ENCODE results near the gene TANC1. TPM values are rescaled to one million over a fixed set of nuclear protein-coding genes. Genes with fewer than 3 reads are reported as not detected.

Gene TANC1
- total RNA-seq, 1 donor from 2014 or later = 56.2 TPM

DNA sequence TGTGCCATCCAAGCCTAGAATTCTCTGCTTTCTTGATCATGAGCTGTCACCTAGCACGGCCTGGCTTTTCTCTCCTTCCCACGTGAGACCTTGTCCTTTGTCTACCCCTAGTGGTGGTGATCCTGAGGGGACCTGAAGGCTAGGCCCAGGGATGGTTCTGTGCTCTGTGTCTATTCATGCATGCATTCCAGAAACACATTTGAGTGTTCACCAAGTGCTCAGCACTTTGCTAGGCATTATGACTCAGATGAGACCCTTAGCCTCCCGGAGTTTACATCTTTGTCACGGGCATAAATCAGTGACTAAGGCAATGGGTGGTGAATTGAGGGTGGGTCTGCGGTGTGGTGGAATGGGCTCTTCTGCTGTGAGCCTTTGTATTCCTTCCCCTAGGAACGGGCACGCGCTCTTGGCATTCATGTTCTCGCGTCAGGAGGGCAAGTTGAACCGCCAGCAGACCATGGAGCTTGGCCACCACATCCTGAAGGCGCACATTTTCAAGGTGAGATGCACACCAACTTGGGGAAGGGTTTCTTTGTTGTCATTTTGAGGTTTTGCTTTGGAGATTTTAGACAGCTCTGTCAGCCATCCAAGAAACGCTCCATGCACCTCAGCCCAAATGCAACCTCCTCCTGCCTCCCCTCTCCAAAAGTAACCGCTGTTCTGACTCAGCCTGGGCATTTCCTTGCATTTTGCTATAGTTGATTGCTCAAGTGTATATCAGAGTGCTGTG, 217.1 kb downstream of the TANC1 start:
- intact Hi-C loops (cut with DNase I) = no loop called here
- ATAC-seq (ENCODE audit: poor library complexity) (peak; percentile 59), DNase-seq (no peak)

DNA sequence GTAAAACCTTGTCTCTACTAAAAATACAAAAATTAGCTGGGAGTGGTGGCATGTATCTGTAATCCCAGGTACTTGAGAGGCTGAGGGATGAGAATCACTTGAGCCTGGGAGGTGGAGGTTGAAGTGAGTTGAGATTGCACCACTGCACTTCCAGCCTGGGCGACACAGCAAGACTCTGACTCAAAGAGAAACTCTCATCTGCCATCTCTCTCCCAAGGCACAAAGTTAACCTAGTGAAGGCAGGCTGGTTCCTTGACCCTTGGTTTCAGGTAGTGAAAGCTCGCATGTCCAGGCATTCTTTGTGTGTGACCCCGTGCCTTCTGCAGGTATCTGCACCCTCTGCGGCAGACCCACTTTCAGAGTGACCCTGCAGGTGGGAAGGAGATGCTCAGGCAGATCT, 218.0 kb downstream of the TANC1 start:
- ATAC-seq (ENCODE audit: poor library complexity) = no peak
- intact Hi-C loops (cut with DNase I) = no loop called here
- DNase-seq = no peak

DNA sequence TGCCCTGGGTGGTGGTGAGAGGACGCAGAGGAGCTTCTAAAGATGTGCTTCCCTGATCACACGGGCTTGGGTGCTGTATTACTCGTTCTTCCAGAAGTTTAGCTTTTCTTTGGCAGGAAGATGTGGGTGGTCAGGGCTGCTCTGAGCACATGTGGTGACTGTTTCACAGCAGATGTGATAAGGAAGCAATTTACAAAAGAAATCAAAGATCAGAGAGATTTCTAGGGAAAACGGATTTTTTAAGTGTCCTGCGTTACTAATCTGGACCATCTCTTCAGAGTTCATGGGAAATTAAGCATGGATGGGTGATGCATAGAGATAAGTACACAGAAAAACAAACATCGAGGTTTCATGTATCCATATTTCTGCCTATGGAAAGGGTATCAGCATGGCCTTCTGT, 218.7 kb downstream of the TANC1 start:
- no peak for DNase-seq
- intact Hi-C loops (cut with DNase I) = no loop called here
- no peak for ATAC-seq (ENCODE audit: poor library complexity)

DNA sequence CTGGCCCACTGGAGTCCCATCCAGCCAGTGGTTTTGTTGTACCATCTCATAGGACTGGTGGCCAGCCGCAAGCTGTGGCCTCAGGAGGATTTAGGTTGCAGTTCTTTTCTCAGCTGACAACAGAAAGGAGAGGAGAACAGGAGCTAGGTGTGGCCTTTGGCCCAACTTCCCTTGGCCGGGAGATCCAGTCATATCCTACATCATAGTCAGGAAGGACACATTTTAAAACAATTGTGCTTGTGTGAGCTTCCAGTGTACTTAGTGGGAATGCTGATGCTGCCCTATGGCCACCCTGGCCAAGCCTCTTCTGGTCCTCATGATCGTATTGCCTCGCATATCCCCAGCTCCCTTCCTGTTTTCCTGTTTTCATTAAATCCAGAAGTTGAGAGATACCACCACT, 220.0 kb downstream of the TANC1 start:
- DNase-seq (no peak), ATAC-seq (ENCODE audit: poor library complexity) (no peak)
- intact Hi-C loops (cut with DNase I) = no loop called here

DNA sequence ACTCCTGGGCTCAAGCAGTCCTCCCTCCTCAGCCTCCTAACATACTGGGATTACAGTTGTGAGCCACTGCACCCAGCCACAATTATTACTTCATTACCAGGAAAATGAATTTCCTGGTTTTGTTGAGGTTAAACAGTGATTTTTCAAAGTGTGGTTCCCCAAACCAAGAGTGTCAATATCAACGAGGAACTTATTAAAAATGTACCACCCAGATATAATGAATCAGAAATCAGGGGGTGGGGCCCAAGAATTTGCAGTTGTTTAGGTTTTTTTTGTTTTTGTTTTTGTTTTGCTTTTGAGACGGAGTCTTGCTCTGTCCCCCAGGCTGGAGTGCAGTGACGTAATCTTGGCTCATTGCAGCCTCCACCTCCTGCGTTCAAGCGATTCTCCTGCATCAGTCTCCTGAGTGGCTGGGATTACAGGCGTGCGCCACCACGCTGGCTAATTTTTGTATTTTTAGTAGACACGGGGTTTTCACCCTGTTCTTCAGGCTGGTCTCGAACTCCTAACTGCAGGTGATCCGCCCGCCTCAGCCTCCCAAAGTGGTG, 224.0 kb downstream of the TANC1 start:
- intact Hi-C loops (cut with DNase I) = no loop called here
- no peak for ATAC-seq (ENCODE audit: poor library complexity)
- no peak for DNase-seq

DNA sequence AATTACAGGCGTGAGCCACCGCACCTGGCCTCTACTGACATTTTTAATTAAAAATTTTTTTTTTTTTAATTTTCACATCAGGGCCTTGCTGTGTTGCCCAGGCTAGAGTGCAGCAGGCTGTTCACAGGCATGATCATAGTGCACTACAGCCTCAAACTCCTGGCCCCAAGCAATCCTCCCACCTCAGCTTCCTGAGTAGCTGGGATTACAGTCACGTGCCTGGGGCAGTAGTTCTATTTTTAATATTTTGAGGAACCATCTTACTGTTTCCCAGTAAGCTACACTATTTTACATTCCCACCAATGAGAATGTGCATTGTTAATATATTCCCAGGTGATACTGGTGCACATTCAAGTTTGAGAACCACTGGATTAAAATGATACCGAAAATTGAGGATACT, 225.4 kb downstream of the TANC1 start:
- ATAC-seq (ENCODE audit: poor library complexity) = no peak

DNA sequence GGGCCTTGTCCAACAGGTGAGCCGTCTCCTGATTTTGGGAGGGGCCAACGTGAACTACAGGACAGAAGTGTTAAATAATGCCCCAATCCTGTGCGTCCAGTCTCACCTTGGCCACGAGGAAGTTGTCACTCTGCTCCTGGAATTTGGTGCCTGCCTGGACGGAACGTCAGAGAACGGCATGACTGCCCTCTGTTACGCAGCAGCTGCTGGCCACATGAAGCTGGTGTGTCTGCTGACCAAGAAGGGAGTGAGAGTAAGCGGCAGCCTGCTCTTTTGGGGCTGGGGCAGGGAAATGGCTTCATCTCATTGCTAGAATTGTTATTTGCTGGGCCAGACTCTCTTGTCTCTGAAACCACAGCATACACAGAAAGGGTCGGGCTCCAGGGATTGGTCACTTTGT, 225.8 kb downstream of the TANC1 start:
- ATAC-seq (ENCODE audit: poor library complexity) = no peak
- intact Hi-C loops (cut with DNase I) = no loop called here
- DNase-seq = no peak

More for the DNA sequence above, 225.4 kb downstream of the TANC1 start:
- intact Hi-C loops (cut with DNase I) = no loop called here
- no peak for DNase-seq

DNA sequence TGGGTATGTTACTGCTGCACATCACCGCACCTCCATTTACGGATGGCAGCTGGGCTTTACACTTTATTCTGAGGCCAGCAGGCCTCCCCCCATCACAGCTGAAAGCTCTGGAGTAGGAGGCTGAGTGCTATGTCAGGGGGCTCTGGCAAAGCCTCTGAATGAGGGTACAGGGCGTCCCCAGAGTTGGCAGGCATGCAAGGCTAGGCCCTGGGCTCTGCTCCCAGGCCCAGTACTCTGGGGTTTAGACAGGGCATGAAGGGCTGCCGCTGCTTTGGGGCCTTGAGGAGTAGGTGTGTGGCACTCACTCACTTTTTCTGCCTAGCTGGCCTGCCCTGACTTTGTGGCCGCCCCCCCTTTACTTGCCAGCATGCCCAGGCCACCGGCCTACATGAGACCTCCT, 227.3 kb downstream of the TANC1 start:
- ATAC-seq (ENCODE audit: poor library complexity) (peak; percentile 88), DNase-seq (peak; percentile 78)
- intact Hi-C loops (cut with DNase I) = no loop called here

DNA sequence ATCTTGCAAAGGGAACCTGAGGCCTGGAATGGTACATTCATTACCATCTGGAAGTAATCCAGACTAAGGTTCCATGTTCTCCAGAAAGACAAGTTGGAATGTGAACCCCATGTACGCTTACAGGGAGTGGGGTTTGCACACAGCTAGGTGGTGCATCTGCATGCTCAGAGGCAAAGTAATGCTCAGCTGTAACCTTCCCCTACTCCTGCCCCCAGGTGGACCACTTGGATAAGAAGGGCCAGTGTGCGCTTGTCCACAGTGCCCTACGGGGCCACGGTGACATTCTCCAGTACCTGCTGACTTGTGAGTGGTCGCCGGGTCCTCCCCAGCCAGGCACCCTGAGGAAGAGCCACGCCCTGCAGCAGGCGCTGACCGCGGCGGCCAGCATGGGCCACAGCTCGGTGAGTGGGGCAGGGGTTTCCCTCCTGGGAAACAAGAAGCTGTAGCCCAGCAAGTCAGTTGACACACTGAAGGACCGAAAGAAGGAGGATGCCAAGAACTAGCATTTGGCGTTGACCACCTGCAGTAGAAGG, 228.0 kb downstream of the TANC1 start:
- DNase-seq (no peak), ATAC-seq (ENCODE audit: poor library complexity) (peak; percentile 8)
- intact Hi-C loops (cut with DNase I) = no loop called here

DNA sequence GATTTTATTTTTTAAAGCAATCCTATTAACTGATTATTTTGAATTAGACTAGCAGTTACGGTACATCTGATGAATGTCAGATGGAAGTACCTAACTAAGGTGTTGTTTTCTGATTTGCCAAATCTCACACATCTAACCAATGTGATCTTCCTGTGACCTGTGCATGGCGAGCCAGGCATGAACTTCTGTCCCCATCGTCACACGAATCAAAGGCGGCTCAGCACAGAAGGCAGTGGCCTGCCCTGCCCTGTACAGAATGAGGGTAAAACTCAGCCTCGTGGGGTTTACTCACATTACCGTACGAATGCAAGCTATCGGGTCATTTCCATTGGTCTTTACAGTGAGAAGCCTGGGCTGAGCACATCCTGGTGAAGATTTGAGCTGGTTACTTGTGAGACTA, 230.8 kb downstream of the TANC1 start:
- intact Hi-C loops (cut with DNase I) = no loop called here

DNA sequence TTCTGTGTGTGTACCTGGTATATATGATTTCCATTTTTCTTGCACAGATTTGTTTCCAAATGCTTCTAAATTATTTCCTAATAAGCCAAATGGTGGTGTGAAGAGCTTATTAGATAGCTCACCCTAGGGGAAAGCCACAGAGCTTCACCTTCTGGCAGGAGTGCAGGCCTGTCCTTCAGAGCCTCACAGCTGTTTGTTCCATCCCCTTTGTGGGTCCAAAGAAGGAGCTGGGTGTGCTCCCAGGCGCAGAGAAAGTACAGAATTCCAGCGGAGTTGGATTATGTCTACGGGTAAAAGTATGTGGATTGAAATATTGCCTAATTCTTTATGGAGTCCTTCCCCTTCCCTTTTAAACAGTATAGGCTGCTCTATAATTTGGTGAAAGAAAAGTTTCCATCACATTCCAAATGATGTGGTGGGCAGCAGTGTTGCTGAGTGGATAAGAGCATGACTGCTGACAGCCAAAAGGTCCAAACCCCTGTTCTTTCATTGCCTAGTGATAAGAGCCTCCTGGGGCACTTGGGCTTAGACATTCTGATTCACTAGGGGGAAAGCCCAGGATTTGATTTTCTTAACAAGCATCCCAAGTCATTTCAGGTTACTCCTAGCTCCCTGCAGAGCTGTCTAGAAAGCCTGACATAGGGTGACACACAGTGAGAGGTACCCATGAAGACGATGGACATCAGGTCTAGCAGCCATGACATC, 231.5 kb downstream of the TANC1 start:
- no peak for DNase-seq
- peak; percentile 34 for ATAC-seq (ENCODE audit: poor library complexity)
- intact Hi-C loops (cut with DNase I) = no loop called here

More for the DNA sequence above, 230.8 kb downstream of the TANC1 start:
- no peak for DNase-seq
- no peak for ATAC-seq (ENCODE audit: poor library complexity)

DNA sequence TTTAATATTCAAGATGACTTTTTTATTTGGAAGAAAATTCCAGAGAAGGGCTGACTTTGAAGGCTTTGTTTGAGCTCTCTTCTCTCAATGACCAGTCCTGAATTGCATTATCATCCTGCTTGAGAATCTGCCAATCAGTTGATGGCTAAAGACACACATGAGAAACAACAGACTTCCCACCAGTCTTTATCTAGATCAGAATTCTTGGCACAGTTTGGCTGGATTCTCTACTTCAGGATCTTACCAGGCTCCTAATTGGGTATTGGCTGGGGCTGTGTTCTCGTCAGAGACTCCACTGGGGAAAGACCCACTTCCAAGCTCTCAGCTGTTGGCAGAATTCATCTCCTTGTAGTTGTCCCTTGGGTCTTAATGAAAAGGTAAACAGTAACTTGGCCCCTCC, 232.1 kb downstream of the TANC1 start:
- no peak for ATAC-seq (ENCODE audit: poor library complexity)
- DNase-seq = no peak
- intact Hi-C loops (cut with DNase I) = no loop called here

DNA sequence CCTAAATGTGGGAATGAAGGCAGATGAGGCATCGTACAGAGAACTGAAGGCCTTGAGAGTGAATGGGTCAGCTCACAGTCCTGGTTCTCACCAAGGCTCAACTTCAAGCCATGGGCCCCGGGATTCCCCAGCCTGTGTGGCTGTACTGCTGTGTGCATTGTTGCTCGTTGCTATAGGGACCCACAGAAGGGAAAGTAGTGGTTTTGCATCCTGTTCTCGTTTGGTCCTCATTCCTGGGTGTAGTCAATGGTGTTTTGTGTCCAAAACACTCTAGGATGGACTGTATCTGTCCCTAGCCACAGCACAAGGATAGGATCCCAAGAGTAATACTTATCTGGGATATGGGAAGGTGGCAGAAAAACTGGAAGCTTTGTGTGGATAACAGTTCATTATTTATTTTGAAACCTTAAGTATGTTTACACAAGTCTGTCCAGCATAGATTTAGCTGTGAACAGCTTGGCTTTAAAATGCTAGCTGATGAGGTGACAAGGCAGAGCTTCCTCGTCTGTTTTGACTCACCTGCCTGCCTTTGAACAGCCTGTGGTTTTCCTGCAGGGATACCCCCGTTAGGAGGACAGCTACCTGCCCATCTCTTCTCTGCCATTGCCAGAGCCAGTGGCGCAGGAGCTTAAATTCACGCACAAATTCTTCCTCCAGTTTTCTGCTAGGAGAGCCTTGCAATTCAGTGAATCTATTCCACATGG, 233.1 kb downstream of the TANC1 start:
- DNase-seq = no peak
- ATAC-seq (ENCODE audit: poor library complexity) = no peak
- intact Hi-C loops (cut with DNase I) = no loop called here

DNA sequence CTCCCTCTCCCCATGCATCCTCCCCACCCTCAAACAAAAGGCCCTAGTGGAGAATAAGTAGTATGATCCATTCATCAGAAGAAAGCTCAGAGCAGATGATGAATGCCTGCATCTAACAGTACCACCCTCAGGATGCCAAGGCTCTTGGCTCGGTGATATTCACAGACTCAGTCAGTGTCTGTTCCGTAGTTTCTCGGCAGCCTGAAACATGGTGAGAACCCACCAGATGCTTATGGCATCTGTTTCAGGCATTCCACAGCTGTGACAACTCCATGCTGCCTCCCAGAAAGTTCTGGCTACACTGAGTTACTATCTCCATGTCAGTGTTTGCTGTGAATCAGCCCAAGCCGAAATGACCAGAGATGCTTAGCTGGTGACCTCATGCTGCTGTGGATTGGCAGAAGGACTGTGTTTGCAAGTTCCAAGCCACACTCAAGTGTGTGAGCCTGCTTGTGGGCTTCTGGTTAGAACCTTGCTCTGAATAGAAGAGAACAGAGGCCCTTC, 234.2 kb downstream of the TANC1 start:
- ATAC-seq (ENCODE audit: poor library complexity) = peak; percentile 68
- intact Hi-C loops (cut with DNase I) = no loop called here
- no peak for DNase-seq

DNA sequence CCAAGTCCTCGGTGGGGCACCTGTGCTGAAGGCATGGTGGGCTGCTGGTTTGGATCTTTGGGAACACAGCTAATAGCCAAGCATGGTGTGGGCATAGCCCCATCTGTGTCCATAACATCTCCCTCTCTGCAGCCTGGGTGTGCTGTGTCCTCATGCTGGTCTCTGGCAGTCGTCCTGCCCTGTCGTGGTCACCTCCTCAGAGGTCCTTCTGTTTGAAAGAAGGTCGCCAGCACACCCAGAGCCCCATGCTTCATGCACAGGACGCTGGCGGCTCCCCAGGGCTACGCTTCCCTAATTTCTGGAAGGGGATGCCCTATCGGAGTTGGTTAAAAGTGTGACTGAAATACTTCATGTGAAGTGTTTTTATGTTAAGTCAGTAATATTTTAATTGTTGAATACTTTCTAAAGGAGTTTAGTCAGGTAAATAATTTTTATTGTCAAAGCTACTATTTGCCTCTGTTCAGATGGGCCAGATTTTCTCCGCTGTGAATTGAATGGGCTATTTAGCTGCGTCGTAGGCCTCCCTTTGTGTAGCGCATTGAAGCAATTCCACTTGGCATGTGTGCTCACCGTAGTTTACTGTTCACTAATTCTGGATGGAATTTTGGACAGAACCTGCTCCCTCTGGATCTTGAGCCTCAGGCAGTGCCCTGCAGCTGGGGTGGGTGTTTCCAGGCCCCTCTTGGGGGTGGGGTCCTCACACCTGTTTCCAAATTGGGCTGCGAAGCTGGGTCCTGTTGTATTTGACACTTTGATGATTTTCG, 236.1 kb downstream of the TANC1 start:
- DNase-seq (no peak), ATAC-seq (ENCODE audit: poor library complexity) (no peak)
- intact Hi-C loops (cut with DNase I) = no loop called here

DNA sequence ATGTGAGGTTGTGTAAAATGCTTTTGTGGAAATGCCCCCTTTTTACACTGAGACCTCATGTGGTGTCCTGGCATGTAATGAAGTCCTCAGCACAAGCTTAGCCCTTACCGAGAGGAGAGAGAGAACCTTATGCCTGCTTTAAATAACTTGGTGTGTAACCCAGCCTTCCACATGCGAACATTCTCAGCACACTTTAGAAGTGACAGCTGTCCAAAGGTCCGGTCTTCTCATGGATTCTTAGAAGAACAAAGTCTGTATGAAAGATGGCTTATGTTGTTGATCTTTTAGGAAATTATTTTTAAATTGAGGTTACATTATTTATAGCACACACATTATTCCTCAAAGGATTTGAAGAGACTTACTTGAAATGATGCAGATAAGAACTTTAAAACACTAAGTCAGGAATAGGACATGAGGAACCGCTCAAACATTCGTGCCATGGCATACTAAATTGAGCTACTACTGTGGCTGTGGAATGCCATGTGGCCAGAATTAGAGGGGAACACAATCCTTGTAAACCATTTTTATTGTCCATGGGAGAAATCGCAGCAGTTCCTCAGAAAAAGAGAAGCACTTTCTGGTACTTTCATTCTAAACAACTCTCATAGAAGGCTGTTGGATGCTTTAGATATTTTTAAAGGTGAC, 238.4 kb downstream of the TANC1 start:
- peak; percentile 65 for ATAC-seq (ENCODE audit: poor library complexity)
- intact Hi-C loops (cut with DNase I) = no loop called here
- DNase-seq = no peak

DNA sequence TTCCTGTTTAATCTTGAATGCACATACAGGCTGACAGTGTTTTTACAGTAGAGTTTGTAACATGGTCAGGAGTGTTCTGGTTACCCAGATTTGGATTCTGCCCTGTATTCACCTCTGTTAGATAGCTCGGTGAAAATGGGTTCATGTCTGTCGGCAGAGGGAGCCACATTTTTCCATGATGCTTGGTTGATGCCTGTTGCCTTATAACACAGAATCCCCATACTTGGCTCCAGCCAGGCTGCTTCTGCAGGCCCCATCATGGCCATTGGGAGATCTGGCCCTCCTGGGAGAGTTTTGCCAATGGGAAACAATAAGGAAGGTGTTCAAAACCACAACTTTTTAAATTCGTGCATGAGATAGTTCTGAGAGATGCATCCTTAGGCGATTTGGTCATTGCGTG, 240.0 kb downstream of the TANC1 start:
- intact Hi-C loops (cut with DNase I) = no loop called here
- DNase-seq (no peak), ATAC-seq (ENCODE audit: poor library complexity) (no peak)

Measured in Right ventricle myocardium superior (tissue), 1 donor.